PC-3 (cell line): ENCODE data around the gene CAMK4. TPM values are rescaled to one million over a fixed set of nuclear protein-coding genes. Genes with fewer than 3 reads are reported as not detected.

Experiments used
- ATAC-seq: fragments of 200-7000 bp; cut with Tn5 transposase; 2 replicates; pipeline ENCODE4 v1.9.1; 2020; ENCODE audit warnings: mild to moderate bottlenecking, moderate library complexity
- BruUV-seq: library from RNA; stranded (reverse); fragments of 400-500 nt; replicated peaks from 2 replicates; lab custom pipeline; 2021; lab: Mats Ljungman, UMichigan
- CTCF ChIA-PET: fragments of 300-600 bp; sonication (Branson Sonifier 250); formaldehyde crosslinking; loops from one replicate; lab custom pipeline; 2022; ENCODE audit warnings: antibody characterized with exemption; lab: Charles Lee
- POLR2A ChIA-PET: fragments of 300-600 bp; sonication (Branson Sonifier 250); formaldehyde crosslinking; loops from one replicate; lab custom pipeline; 2022; ENCODE audit warnings: antibody characterized with exemption; ENCODE audit not compliant: unreplicated experiment; lab: Charles Lee
- DNase-seq: peaks from one replicate; pipeline ENCODE4 v3.0.0-alpha.2; 2015
- H2AFZ ChIP-seq: fragments of 300-600 bp; sonication (generic); 2 replicates; pipeline ENCODE4 v1.6.0; 2016; ENCODE audit warnings: antibody characterized with exemption, low read length
- H3F3A ChIP-seq: fragments of 300-600 bp; sonication (generic); one replicate; pipeline ENCODE4 v1.6.0; 2017; ENCODE audit warnings: antibody characterized with exemption, low read length, control low read depth, mild to moderate bottlenecking; ENCODE audit not compliant: unreplicated experiment
- H3K27ac ChIP-seq: fragments of 300-600 bp; sonication (generic); 2 replicates; pipeline ENCODE4 v1.5.1; 2016; ENCODE audit warnings: mild to moderate bottlenecking, low read length
- H3K27me3 ChIP-seq: fragments of 300-600 bp; sonication (generic); 2 replicates; pipeline ENCODE4 v1.6.1; 2016; ENCODE audit warnings: low read length, mixed read lengths
- H3K36me3 ChIP-seq: fragments of 300-600 bp; sonication (generic); 2 replicates; pipeline ENCODE4 v1.6.1; 2016; ENCODE audit warnings: low read depth, mixed run types, low read length, mixed read lengths
- H3K4me1 ChIP-seq: fragments of 300-600 bp; sonication (generic); 2 replicates; pipeline ENCODE4 v1.5.1; 2016; ENCODE audit warnings: low read length; ENCODE audit not compliant: insufficient read depth
- H3K4me2 ChIP-seq: fragments of 300-600 bp; sonication (generic); 2 replicates; pipeline ENCODE4 v1.6.0; 2016; ENCODE audit warnings: low read length
- H3K4me3 ChIP-seq: fragments of 300-600 bp; sonication (generic); 2 replicates; pipeline ENCODE4 v1.5.1; 2016; ENCODE audit warnings: mild to moderate bottlenecking, low read length, mixed read lengths
- H3K79me2 ChIP-seq: fragments of 300-600 bp; sonication (generic); 2 replicates; pipeline ENCODE4 v1.6.1; 2017; ENCODE audit warnings: low read length, mixed read lengths
- H3K9ac ChIP-seq: fragments of 300-600 bp; sonication (generic); 2 replicates; pipeline ENCODE4 v1.6.0; 2016; ENCODE audit warnings: mild to moderate bottlenecking, low read length
- H3K9me2 ChIP-seq: fragments of 300-600 bp; sonication (generic); replicated peaks from 2 replicates; pipeline ENCODE4 v1.6.1; 2016; ENCODE audit warnings: mixed run types, low read length, mixed read lengths
- H3K9me3 ChIP-seq: fragments of 300-600 bp; sonication (generic); 2 replicates; pipeline ENCODE4 v1.6.1; 2016; ENCODE audit warnings: low read length, mixed read lengths
- H4K20me1 ChIP-seq: fragments of 300-600 bp; sonication (generic); 2 replicates; pipeline ENCODE4 v1.6.1; 2016; ENCODE audit warnings: low read length, mixed read lengths
- CTCF ChIP-seq: fragments of 300-600 bp; sonication (generic); conservative IDR thresholded peaks from 2 replicates; pipeline ENCODE4 v1.5.1; 2017; ENCODE audit warnings: antibody characterized with exemption, low read depth, mild to moderate bottlenecking, low read length
- EZH2 ChIP-seq: fragments of 300-600 bp; sonication (generic); IDR thresholded peaks from one replicate; pipeline ENCODE4 v1.6.1; 2017; ENCODE audit warnings: antibody characterized with exemption, mild to moderate bottlenecking, low read length; ENCODE audit not compliant: unreplicated experiment
- EZH2phosphoT487 ChIP-seq: fragments of 300-600 bp; sonication (generic); IDR thresholded peaks from 2 replicates; pipeline ENCODE4 v1.6.1; 2018; ENCODE audit warnings: mild to moderate bottlenecking, antibody characterized with exemption, low read length, borderline replicate concordance
- intact Hi-C: fragments of 100-400 bp; cut with micrococcal nuclease; formaldehyde crosslinking; loops from 2 replicates; pipeline ENCODE4 v1.9.0; 2023
- total RNA-seq: library from RNA; depleted of rRNA; stranded (reverse); fragments of >200 nt; gene quantifications from 2 replicates; pipeline ENCODE4 v1.2.3, GENCODE V29; 2014

Gene CAMK4
- total RNA-seq, 1 experiment from 2014 or later: 0.55 TPM

DNA sequence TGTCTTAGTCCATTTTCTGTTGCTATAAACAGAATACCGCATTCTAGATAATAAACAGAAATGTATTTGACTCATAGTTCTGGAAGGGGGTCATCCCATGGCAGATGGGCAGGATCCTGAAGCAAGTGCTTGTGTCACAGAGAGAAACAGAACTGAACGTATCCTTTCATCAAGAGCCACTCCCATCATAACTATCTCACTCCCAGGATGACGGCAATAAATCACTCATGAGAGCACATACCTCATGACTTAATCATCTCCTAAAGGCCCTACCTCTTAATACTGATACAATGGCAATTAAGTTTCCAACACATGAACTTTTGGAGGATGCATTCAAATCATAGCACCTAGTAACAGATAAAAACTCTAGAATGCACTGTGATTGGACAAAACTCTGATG is 142.9 kb downstream of the CAMK4 start:
- TF ChIP-seq EZH2 (no peak), EZH2phosphoT487 (no peak), CTCF (no peak)
- Histone ChIP-seq H3K79me2 (no peaks in the 10 kb centered on the region), H3K9me3 (no peaks in the 10 kb centered on the region), H2AFZ (no peak overlapping the region), H3K27ac (no peak overlapping the region), H3F3A (no peaks in the 10 kb centered on the region), H3K27me3 (peaks cover 21% of the 10 kb centered on the region; the same call in 1 of the 2 replicates), H4K20me1 (no peaks in the 10 kb centered on the region), H3K9me2 (no peaks in the 10 kb centered on the region), H3K36me3 (no peaks in the 10 kb centered on the region), H3K4me1 (0 out of 2 replicates have a peak, but pooled peaks cover 7% of the 10 kb centered on the region), H3K9ac (no peak overlapping the region), H3K4me2 (no peak overlapping the region), H3K4me3 (no peak overlapping the region)
- CTCF ChIA-PET: no interaction called here
- ATAC-seq: peak; percentile 92
- POLR2A ChIA-PET: no interaction called here
- BruUV-seq: no TSS peak
- intact Hi-C loops: no loop called here
- peak; percentile 68 for DNase-seq

DNA sequence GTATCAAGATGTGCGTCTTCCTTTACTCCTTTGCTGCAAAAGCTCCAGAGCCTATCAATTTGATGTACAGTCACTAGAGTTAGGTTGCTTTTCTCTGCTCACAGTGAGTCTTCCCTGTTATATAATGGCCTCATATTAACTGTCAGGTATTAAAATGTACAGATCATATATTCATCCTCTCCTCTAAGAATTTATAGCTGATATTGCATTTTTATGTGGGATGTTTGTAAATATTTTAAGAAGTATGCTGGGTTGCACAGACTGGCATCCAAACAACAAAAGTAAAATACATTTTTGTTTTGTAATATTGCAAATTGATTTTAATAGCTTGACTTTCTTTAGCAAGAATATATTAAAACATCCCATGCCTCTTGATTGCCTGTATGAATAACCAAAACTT is 148.6 kb downstream of the CAMK4 start:
- ATAC-seq: no peak
- Histone ChIP-seq H3K79me2 (no peaks in the 10 kb centered on the region), H3K4me3 (no peak overlapping the region), H3K27ac (no peak overlapping the region), H3K9me3 (no peaks in the 10 kb centered on the region), H3K36me3 (no peaks in the 10 kb centered on the region), H2AFZ (no peak overlapping the region), H3K9ac (no peak overlapping the region), H3K4me1 (no peaks in the 10 kb centered on the region), H4K20me1 (no peaks in the 10 kb centered on the region), H3F3A (no peaks in the 10 kb centered on the region), H3K4me2 (no peak overlapping the region), H3K9me2 (no peaks in the 10 kb centered on the region), H3K27me3 (peaks cover 68% of the 10 kb centered on the region)
- no peak for DNase-seq
- intact Hi-C loops: no loop called here
- ChIA-PET POLR2A (no interaction called here), CTCF (no interaction called here)
- TF ChIP-seq EZH2phosphoT487: no peak
- no peak for TF ChIP-seq CTCF
- TF ChIP-seq EZH2: no peak
- no TSS peak for BruUV-seq

DNA sequence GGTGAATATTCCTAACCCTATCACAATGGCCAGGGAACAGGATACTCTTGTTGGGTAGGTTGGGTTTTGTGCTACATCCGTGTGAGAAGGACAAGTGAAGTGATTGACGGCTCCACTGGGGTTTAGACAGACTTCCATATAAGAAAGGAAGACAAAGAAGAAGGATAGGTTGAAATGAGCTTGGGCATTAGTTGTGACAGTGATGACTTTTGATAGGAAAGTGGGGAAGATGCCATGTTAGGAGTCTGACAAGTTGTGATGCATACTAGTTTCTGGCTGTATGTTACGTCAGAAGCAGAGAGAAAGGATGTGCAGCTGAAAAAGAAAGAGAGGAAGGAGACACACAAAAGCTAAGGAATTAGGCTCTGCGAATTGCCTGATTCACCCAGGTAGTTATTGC is 150.2 kb downstream of the CAMK4 start:
- H3F3A ChIP-seq: no peaks in the 10 kb centered on the region
- no peak overlapping the region for H2AFZ ChIP-seq
- H3K27me3 ChIP-seq: peaks cover 72% of the 10 kb centered on the region
- ATAC-seq: no peak
- H3K36me3 ChIP-seq: no peaks in the 10 kb centered on the region
- ChIA-PET CTCF (no interaction called here), POLR2A (no interaction called here)
- no peaks in the 10 kb centered on the region for H3K9me2 ChIP-seq
- intact Hi-C loops: no loop called here
- no peak overlapping the region for H3K27ac ChIP-seq
- H3K79me2 ChIP-seq: no peaks in the 10 kb centered on the region
- no peak overlapping the region for H3K4me3 ChIP-seq
- H3K9me3 ChIP-seq: no peaks in the 10 kb centered on the region
- BruUV-seq: no TSS peak
- DNase-seq: no peak
- H3K4me1 ChIP-seq: no peaks in the 10 kb centered on the region
- H3K9ac ChIP-seq: no peak overlapping the region
- TF ChIP-seq EZH2 (no peak), EZH2phosphoT487 (no peak), CTCF (no peak)
- no peak overlapping the region for H3K4me2 ChIP-seq
- H4K20me1 ChIP-seq: no peaks in the 10 kb centered on the region
